ENCODE data around the gene ACVR1B.

DNA sequence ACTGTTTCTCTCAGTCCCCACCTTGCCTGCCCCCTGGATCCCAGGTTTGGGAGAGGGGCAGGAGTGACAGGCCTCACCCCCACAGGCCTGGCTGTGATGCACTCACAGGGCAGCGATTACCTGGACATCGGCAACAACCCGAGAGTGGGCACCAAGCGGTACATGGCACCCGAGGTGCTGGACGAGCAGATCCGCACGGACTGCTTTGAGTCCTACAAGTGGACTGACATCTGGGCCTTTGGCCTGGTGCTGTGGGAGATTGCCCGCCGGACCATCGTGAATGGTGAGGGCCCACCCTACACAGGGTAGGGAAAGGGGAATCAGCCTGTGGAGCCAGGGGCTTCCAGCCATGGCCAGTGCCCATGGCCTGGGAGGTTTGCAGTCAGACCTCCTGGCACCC, 35.5 kb upstream of the ACVR1B start:
- TF ChIP-seq, protein P1, sequence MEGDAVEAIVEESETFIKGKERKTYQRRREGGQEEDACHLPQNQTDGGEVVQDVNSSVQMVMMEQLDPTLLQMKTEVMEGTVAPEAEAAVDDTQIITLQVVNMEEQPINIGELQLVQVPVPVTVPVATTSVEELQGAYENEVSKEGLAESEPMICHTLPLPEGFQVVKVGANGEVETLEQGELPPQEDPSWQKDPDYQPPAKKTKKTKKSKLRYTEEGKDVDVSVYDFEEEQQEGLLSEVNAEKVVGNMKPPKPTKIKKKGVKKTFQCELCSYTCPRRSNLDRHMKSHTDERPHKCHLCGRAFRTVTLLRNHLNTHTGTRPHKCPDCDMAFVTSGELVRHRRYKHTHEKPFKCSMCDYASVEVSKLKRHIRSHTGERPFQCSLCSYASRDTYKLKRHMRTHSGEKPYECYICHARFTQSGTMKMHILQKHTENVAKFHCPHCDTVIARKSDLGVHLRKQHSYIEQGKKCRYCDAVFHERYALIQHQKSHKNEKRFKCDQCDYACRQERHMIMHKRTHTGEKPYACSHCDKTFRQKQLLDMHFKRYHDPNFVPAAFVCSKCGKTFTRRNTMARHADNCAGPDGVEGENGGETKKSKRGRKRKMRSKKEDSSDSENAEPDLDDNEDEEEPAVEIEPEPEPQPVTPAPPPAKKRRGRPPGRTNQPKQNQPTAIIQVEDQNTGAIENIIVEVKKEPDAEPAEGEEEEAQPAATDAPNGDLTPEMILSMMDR (IDR thresholded peaks at IDR 0.05 in 8 of 11, conservative IDR thresholded peaks at IDR 0.05 in 3 of 11), result no peak
- no peak for TF ChIP-seq POLR2A (IDR thresholded peaks at IDR 0.05)

Data from spleen (tissue), 7 donors.